22Rv1 (cell line): ENCODE data around the gene ZBTB4.

Source experiments
- CTCF ChIP-seq: fragments of 450-650 bp; IDR thresholded peaks from 2 replicates; pipeline ENCODE4 v1.5.1; 2017; ENCODE audit warnings: mild to moderate bottlenecking
- ZFX ChIP-seq: fragments of 450-650 bp; IDR thresholded peaks from 2 replicates; pipeline ENCODE4 v1.6.1; 2017; ENCODE audit warnings: antibody characterized with exemption, borderline replicate concordance

- TF ChIP-seq CTCF, result no peak
- no peak for TF ChIP-seq ZFX
Observed at GRCh38 chr17:7459961-7460545, 19.4 kb downstream of the ZBTB4 start.
